SK-N-DZ (cell line): ENCODE measurements around the gene PTGDR2.

Experiments used
- DNase-seq: peaks from one replicate; pipeline ENCODE4 v3.0.0-alpha.2; 2015; ENCODE audit warnings: low spot score

The PTGDR2 gene

GRCh38 chr11:60858731-60859464, 3.1 kb upstream of the PTGDR2 start:
- no peak for DNase-seq

GRCh38 chr11:60858236-60858635, 2.5 kb upstream of the PTGDR2 start:
- no peak for DNase-seq

GRCh38 chr11:60857378-60858232, 1.9 kb upstream of the PTGDR2 start:
- DNase-seq: no peak

- no peak for DNase-seq
These were observed 664 bp downstream of the PTGDR2 start for GRCh38 chr11:60854847-60855725.

- no peak for DNase-seq
These were observed 1.5 kb downstream of the PTGDR2 start for GRCh38 chr11:60854140-60854846.

GRCh38 chr11:60852982-60853950, 2.5 kb downstream of the PTGDR2 start:
- DNase-seq: no peak

GRCh38 chr11:60852117-60852981, 3.4 kb downstream of the PTGDR2 start:
- DNase-seq: no peak

GRCh38 chr11:60851327-60852104, 4.2 kb downstream of the PTGDR2 start:
- DNase-seq: no peak

GRCh38 chr11:60849641-60850520, 5.9 kb downstream of the PTGDR2 start:
- DNase-seq: no peak

- DNase-seq: no peak
These were observed 7.0 kb downstream of the PTGDR2 start for GRCh38 chr11:60848714-60849151.

- no peak for DNase-seq
These were observed 7.9 kb downstream of the PTGDR2 start for GRCh38 chr11:60847896-60848295.

- DNase-seq: no peak
These were observed 8.5 kb downstream of the PTGDR2 start for GRCh38 chr11:60847281-60847680.

GRCh38 chr11:60845338-60845737, 10.4 kb downstream of the PTGDR2 start:
- DNase-seq: no peak

- DNase-seq: no peak
These were observed 10.9 kb downstream of the PTGDR2 start for GRCh38 chr11:60844870-60845221.

- DNase-seq: no peak
These were observed 11.5 kb downstream of the PTGDR2 start for GRCh38 chr11:60844045-60844869.
